Panc1 (cell line): ENCODE data around the gene MUC2. TPM values are rescaled to one million over a fixed set of nuclear protein-coding genes. Genes with fewer than 3 reads are reported as not detected.

Experiments used
- ATAC-seq: fragments of 200-7000 bp; cut with Tn5 transposase; 2 replicates; pipeline ENCODE4 v1.9.1; 2020; ENCODE audit warnings: mild to moderate bottlenecking, moderate library complexity
- BruUV-seq: library from RNA; stranded (reverse); fragments of 400-500 nt; replicated peaks from 2 replicates; lab custom pipeline; 2021; lab: Mats Ljungman, UMichigan
- CTCF ChIA-PET: fragments of 300-600 bp; sonication (Branson Sonifier 250); formaldehyde crosslinking; loops from one replicate; lab custom pipeline; 2022; ENCODE audit warnings: antibody characterized with exemption; lab: Charles Lee
- POLR2A ChIA-PET: fragments of 300-600 bp; sonication (Branson Sonifier 250); formaldehyde crosslinking; loops from one replicate; lab custom pipeline; 2022; ENCODE audit warnings: antibody characterized with exemption; lab: Charles Lee
- DNase-seq: peaks from one replicate; pipeline ENCODE4 v3.0.0-alpha.2; 2010; ENCODE audit warnings: low read depth, low spot score
- H3K27ac ChIP-seq: 2 replicates; pipeline ENCODE4 v1.5.1; 2011; ENCODE audit warnings: mild to moderate bottlenecking, low read length, inconsistent platforms
- H3K27me3 ChIP-seq: fragments of 200-500 bp; sonication (Bioruptor generic); 2 replicates; pipeline ENCODE4 v1.6.0; 2014; ENCODE audit warnings: low read length, inconsistent platforms; ENCODE audit not compliant: control insufficient read depth, insufficient read depth
- H3K36me3 ChIP-seq: fragments of 200-500 bp; sonication (Bioruptor generic); 2 replicates; pipeline ENCODE4 v1.5.1; 2014; ENCODE audit warnings: inconsistent platforms, mild to moderate bottlenecking, low read length, moderate library complexity; ENCODE audit not compliant: control insufficient read depth, insufficient read depth
- H3K4me1 ChIP-seq: 2 replicates; pipeline ENCODE4 v1.5.1; 2011; ENCODE audit warnings: inconsistent platforms, mild to moderate bottlenecking, low read length, moderate library complexity; ENCODE audit not compliant: control insufficient read depth, insufficient read depth
- H3K4me3 ChIP-seq, 2 experiments: 2 replicates each; pipeline ENCODE4 v1.5.1; 2011 to 2012; ENCODE audit warnings: low read depth in 2 of 2, low read length in 2 of 2, mild to moderate bottlenecking in 2 of 2, inconsistent platforms in 1 of 2, moderate library complexity in 1 of 2
- H3K9me3 ChIP-seq: fragments of 200-500 bp; sonication (Bioruptor generic); 2 replicates; pipeline ENCODE4 v1.5.1; 2014; ENCODE audit warnings: low read depth, mild to moderate bottlenecking, inconsistent platforms, low read length, moderate library complexity; ENCODE audit not compliant: control insufficient read depth, insufficient read depth
- CTCF ChIP-seq: fragments of 450-650 bp; IDR thresholded peaks from 2 replicates; pipeline ENCODE4 v1.5.1; 2017; ENCODE audit warnings: mild to moderate bottlenecking
- POLR2AphosphoS5 ChIP-seq: IDR thresholded peaks from 2 replicates; pipeline ENCODE4 v1.6.1; 2012; ENCODE audit warnings: mild to moderate bottlenecking, low read depth, low read length, moderate library complexity
- SIN3A ChIP-seq: IDR thresholded peaks from 2 replicates; pipeline ENCODE4 v1.6.1; 2012; ENCODE audit warnings: low read depth, mild to moderate bottlenecking, low read length, moderate library complexity, borderline replicate concordance; ENCODE audit not compliant: insufficient read depth
- TCF7L2 ChIP-seq: IDR thresholded peaks from 2 replicates; pipeline ENCODE4 v1.6.1; 2011; ENCODE audit warnings: mild to moderate bottlenecking, low read depth, low read length, inconsistent platforms
- in situ Hi-C: cut with HindIII; loops from 2 replicates; pipeline ENCODE4 v1.10.0; 2016; ENCODE audit warnings: low sequenced_read_pairs, low pct_unique_long_range_greater_than_20kb
- intact Hi-C: fragments of 100-400 bp; cut with micrococcal nuclease; formaldehyde crosslinking; loops from one replicate; pipeline ENCODE4 v1.10.0; 2022; ENCODE audit not compliant: unreplicated experiment
- total RNA-seq: library from RNA; stranded (reverse); gene quantifications from one replicate; pipeline ENCODE4 v1.2.1, GENCODE V29; 2021; ENCODE audit not compliant: unreplicated experiment
- TF ChIP-seq, protein P1 (sequence below), 2 experiments: IDR thresholded peaks; 2 replicates each; pipeline ENCODE4 v1.6.1; 2011 to 2012; ENCODE audit warnings: low read depth in 2 of 2, control low read depth in 1 of 2, low read length in 1 of 2, mild to moderate bottlenecking in 1 of 2, moderate library complexity in 1 of 2; ENCODE audit not compliant: insufficient read depth in 1 of 2

The MUC2 gene
- total RNA-seq, 1 experiment from 2014 or later: 0.08 TPM

- Histone ChIP-seq H3K9me3 (no peaks in the 10 kb centered on the region), H3K36me3 (no peaks in the 10 kb centered on the region), H3K27me3 (no peaks in the 10 kb centered on the region), H3K27ac (no peak overlapping the region), H3K4me1 (peaks cover 19% of the 10 kb centered on the region), H3K4me3 (no peak overlapping the region)
- POLR2A ChIA-PET: no interaction called here
- CTCF ChIA-PET: no interaction called here
- intact Hi-C loops: no loop called here
- in situ Hi-C loops: no loop called here
- TF ChIP-seq SIN3A: no peak
- TF ChIP-seq POLR2AphosphoS5: no peak
- TF ChIP-seq TCF7L2: no peak
- TF ChIP-seq, protein P1, sequence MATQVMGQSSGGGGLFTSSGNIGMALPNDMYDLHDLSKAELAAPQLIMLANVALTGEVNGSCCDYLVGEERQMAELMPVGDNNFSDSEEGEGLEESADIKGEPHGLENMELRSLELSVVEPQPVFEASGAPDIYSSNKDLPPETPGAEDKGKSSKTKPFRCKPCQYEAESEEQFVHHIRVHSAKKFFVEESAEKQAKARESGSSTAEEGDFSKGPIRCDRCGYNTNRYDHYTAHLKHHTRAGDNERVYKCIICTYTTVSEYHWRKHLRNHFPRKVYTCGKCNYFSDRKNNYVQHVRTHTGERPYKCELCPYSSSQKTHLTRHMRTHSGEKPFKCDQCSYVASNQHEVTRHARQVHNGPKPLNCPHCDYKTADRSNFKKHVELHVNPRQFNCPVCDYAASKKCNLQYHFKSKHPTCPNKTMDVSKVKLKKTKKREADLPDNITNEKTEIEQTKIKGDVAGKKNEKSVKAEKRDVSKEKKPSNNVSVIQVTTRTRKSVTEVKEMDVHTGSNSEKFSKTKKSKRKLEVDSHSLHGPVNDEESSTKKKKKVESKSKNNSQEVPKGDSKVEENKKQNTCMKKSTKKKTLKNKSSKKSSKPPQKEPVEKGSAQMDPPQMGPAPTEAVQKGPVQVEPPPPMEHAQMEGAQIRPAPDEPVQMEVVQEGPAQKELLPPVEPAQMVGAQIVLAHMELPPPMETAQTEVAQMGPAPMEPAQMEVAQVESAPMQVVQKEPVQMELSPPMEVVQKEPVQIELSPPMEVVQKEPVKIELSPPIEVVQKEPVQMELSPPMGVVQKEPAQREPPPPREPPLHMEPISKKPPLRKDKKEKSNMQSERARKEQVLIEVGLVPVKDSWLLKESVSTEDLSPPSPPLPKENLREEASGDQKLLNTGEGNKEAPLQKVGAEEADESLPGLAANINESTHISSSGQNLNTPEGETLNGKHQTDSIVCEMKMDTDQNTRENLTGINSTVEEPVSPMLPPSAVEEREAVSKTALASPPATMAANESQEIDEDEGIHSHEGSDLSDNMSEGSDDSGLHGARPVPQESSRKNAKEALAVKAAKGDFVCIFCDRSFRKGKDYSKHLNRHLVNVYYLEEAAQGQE (IDR thresholded peaks at IDR 0.05; ENCODE audit: insufficient read depth in 1 of 2, low read depth in 2 of 2, low read length in 1 of 2): no peak
- no peak for TF ChIP-seq CTCF
- no peak for DNase-seq
- no TSS peak for BruUV-seq
- ATAC-seq: no peak
These were observed 48.0 kb downstream of the MUC2 start for GRCh38 chr11:1122664-1123002.

DNA sequence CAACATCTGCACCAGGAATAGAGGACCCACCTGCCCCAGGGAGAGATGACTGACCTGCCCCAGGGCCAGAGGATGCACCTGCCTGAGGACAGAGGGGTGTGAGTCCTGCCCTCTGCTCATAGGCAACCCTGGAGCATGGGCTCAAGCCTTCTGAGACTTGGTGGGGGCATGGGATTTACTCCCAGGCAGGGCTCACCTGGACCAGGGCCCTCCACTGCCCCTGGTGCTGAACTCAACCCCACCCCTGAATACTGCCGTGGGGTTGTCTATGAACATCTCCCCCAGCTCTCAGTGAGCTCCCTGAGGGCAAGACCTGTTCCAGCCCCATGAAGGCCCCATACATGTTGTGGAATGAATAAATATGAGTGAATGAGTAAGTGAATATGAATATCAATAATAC, 49.3 kb downstream of the MUC2 start:
- in situ Hi-C loops (no loop called here), intact Hi-C loops (no loop called here)
- no peak overlapping the region for H3K4me3 ChIP-seq
- H3K27ac ChIP-seq: no peak overlapping the region
- BruUV-seq: no TSS peak
- peaks cover 20% of the 10 kb centered on the region for H3K4me1 ChIP-seq
- DNase-seq (no peak), ATAC-seq (no peak)
- TF ChIP-seq SIN3A: no peak
- no peak for TF ChIP-seq CTCF
- TF ChIP-seq POLR2AphosphoS5: no peak
- TF ChIP-seq TCF7L2: no peak
- TF ChIP-seq, protein P1 (IDR thresholded peaks at IDR 0.05; ENCODE audit: insufficient read depth in 1 of 2, low read depth in 2 of 2, low read length in 1 of 2): no peak
- no peaks in the 10 kb centered on the region for H3K36me3 ChIP-seq
- H3K27me3 ChIP-seq: no peaks in the 10 kb centered on the region
- POLR2A ChIA-PET: no interaction called here
- no peaks in the 10 kb centered on the region for H3K9me3 ChIP-seq
- CTCF ChIA-PET: no interaction called here

Other genes starting within 250 kb of the MUC2 start
- gene CRACR2B, start 247.0 kb upstream of the MUC2 start, total RNA-seq: 132 TPM
- gene CD151, start 241.9 kb upstream of the MUC2 start, total RNA-seq: 680 TPM
- gene POLR2L, start 232.3 kb upstream of the MUC2 start, total RNA-seq: 673 TPM
- 187 TPM for gene TSPAN4, start 232.0 kb upstream of the MUC2 start, total RNA-seq
- gene CHID1, start 164.1 kb upstream of the MUC2 start, total RNA-seq: 224 TPM
- gene AP2A2, start 149.0 kb upstream of the MUC2 start, total RNA-seq: 123 TPM
- gene MUC6, start 38.2 kb upstream of the MUC2 start, total RNA-seq: 0.49 TPM
- 0.03 TPM for gene MUC5AC, start 83.1 kb downstream of the MUC2 start, total RNA-seq
- gene MUC5B, start 148.2 kb downstream of the MUC2 start, total RNA-seq: 1.2 TPM
- gene TOLLIP, start 234.8 kb downstream of the MUC2 start, total RNA-seq: 141 TPM